Ectodermal cell (in vitro differentiated cells): ENCODE results near the gene EBF3.

Experiments used
- H3K27ac ChIP-seq: 2 replicates; pipeline ENCODE4 v1.7.0; 2013; ENCODE audit warnings: mild to moderate bottlenecking, low read depth, low read length; ENCODE audit not compliant: insufficient read depth, poor library complexity, severe bottlenecking
- H3K27me3 ChIP-seq: 2 replicates; pipeline ENCODE4 v1.7.0; 2013; ENCODE audit warnings: mild to moderate bottlenecking, low read length; ENCODE audit not compliant: insufficient read depth, control insufficient read depth, poor library complexity, severe bottlenecking
- H3K36me3 ChIP-seq: one replicate; pipeline ENCODE4 v1.7.0; 2013; ENCODE audit warnings: low read length; ENCODE audit not compliant: control insufficient read depth, insufficient read depth
- H3K4me1 ChIP-seq: one replicate; pipeline ENCODE4 v1.7.0; 2013; ENCODE audit warnings: low read length; ENCODE audit not compliant: control insufficient read depth, insufficient read depth
- H3K4me3 ChIP-seq: 2 replicates; pipeline ENCODE4 v1.7.0; 2013; ENCODE audit warnings: low read depth, low read length, control low read depth; ENCODE audit not compliant: insufficient read depth
- H3K9me3 ChIP-seq: 2 replicates; pipeline ENCODE4 v1.7.0; 2013; ENCODE audit warnings: mild to moderate bottlenecking, low read length, moderate library complexity; ENCODE audit not compliant: control insufficient read depth
- WGBS, 2 experiments: methylation state at CpG; one replicate each; pipeline ENCODE4 v1.1.7; 2013; ENCODE audit warnings: missing lambda C conversion rate in 2 of 2; 5-methylcytosine and 5-hydroxymethylcytosine counted together

Gene EBF3

GRCh38 chr10:129843702-129844101 is 120.4 kb downstream of the EBF3 start:
- Histone ChIP-seq H3K9me3 (no peaks in the 10 kb centered on the region), H3K4me3 (no peak overlapping the region), H3K36me3 (no peaks in the 10 kb centered on the region), H3K27me3 (no peaks in the 10 kb centered on the region), H3K27ac (no peak overlapping the region), H3K4me1 (no peaks in the 10 kb centered on the region)
- WGBS, 2 experiments, result 93 to 95% methylated on average over 12 of the region's 12 CpGs

GRCh38 chr10:129843131-129843541 is 120.9 kb downstream of the EBF3 start:
- Histone ChIP-seq H3K4me1 (no peaks in the 10 kb centered on the region), H3K27me3 (no peaks in the 10 kb centered on the region), H3K27ac (no peak overlapping the region), H3K9me3 (no peaks in the 10 kb centered on the region), H3K36me3 (no peaks in the 10 kb centered on the region), H3K4me3 (no peak overlapping the region)
- WGBS, 2 experiments, result 94 to 96% methylated on average over 22 of the region's 22 CpGs

GRCh38 chr10:129842031-129842430 is 122.0 kb downstream of the EBF3 start:
- 96% methylated on average over 21 of the region's 21 CpGs for WGBS, 2 experiments
- no peaks in the 10 kb centered on the region for H3K36me3 ChIP-seq
- H3K4me3 ChIP-seq, result no peak overlapping the region
- no peaks in the 10 kb centered on the region for H3K27me3 ChIP-seq
- no peaks in the 10 kb centered on the region for H3K9me3 ChIP-seq
- H3K27ac ChIP-seq, result no peak overlapping the region
- no peaks in the 10 kb centered on the region for H3K4me1 ChIP-seq

GRCh38 chr10:129841590-129841989 is 122.5 kb downstream of the EBF3 start:
- Histone ChIP-seq H3K27ac (no peak overlapping the region), H3K4me3 (no peak overlapping the region), H3K4me1 (no peaks in the 10 kb centered on the region), H3K36me3 (no peaks in the 10 kb centered on the region), H3K9me3 (no peaks in the 10 kb centered on the region), H3K27me3 (no peaks in the 10 kb centered on the region)
- WGBS, 2 experiments, result 97% methylated on average over 9 of the region's 9 CpGs

GRCh38 chr10:129841071-129841470 is 123.0 kb downstream of the EBF3 start:
- H3K36me3 ChIP-seq, result no peaks in the 10 kb centered on the region
- H3K27ac ChIP-seq, result no peak overlapping the region
- 94 to 97% methylated on average over 16 of the region's 16 CpGs for WGBS, 2 experiments
- no peaks in the 10 kb centered on the region for H3K27me3 ChIP-seq
- no peaks in the 10 kb centered on the region for H3K4me1 ChIP-seq
- H3K4me3 ChIP-seq, result no peak overlapping the region
- no peaks in the 10 kb centered on the region for H3K9me3 ChIP-seq

GRCh38 chr10:129840196-129840590 is 123.9 kb downstream of the EBF3 start:
- 96% methylated on average over 29 of the region's 29 CpGs for WGBS, 2 experiments
- Histone ChIP-seq H3K9me3 (no peaks in the 10 kb centered on the region), H3K27me3 (no peaks in the 10 kb centered on the region), H3K27ac (no peak overlapping the region), H3K4me1 (no peaks in the 10 kb centered on the region), H3K36me3 (no peaks in the 10 kb centered on the region), H3K4me3 (no peak overlapping the region)

- Histone ChIP-seq H3K27ac (no peak overlapping the region), H3K27me3 (no peaks in the 10 kb centered on the region), H3K4me3 (no peak overlapping the region), H3K36me3 (no peaks in the 10 kb centered on the region), H3K9me3 (no peaks in the 10 kb centered on the region), H3K4me1 (no peaks in the 10 kb centered on the region)
- WGBS, 2 experiments, result 95 to 96% methylated on average over 27 of the region's 27 CpGs
These were observed 124.5 kb downstream of the EBF3 start for GRCh38 chr10:129839285-129840195.

GRCh38 chr10:129838794-129839193 is 125.3 kb downstream of the EBF3 start:
- 96 to 97% methylated on average over 26 of the region's 26 CpGs for WGBS, 2 experiments
- Histone ChIP-seq H3K36me3 (no peaks in the 10 kb centered on the region), H3K27ac (no peak overlapping the region), H3K27me3 (no peaks in the 10 kb centered on the region), H3K4me3 (no peak overlapping the region), H3K9me3 (no peaks in the 10 kb centered on the region), H3K4me1 (no peaks in the 10 kb centered on the region)

- H3K27ac ChIP-seq, result no peak overlapping the region
- WGBS, 2 experiments, result 91 to 94% methylated on average over 26 of the region's 26 CpGs
- H3K4me1 ChIP-seq, result no peaks in the 10 kb centered on the region
- no peaks in the 10 kb centered on the region for H3K36me3 ChIP-seq
- no peaks in the 10 kb centered on the region for H3K27me3 ChIP-seq
- H3K4me3 ChIP-seq, result no peak overlapping the region
- H3K9me3 ChIP-seq, result no peaks in the 10 kb centered on the region
These were observed 126.0 kb downstream of the EBF3 start for GRCh38 chr10:129837909-129838582.

GRCh38 chr10:129836253-129836652 is 127.8 kb downstream of the EBF3 start:
- H3K36me3 ChIP-seq, result no peaks in the 10 kb centered on the region
- H3K9me3 ChIP-seq, result no peaks in the 10 kb centered on the region
- no peaks in the 10 kb centered on the region for H3K27me3 ChIP-seq
- no peak overlapping the region for H3K4me3 ChIP-seq
- H3K27ac ChIP-seq, result no peak overlapping the region
- WGBS, 2 experiments, result 93 to 95% methylated on average over 7 of the region's 7 CpGs
- no peaks in the 10 kb centered on the region for H3K4me1 ChIP-seq
